Liver (tissue), 9 donors: ENCODE measurements around the gene ADCY9. TPM values are rescaled to one million over a fixed set of nuclear protein-coding genes. Genes with fewer than 3 reads are reported as not detected.

Experiments used
- DNase-seq: peaks from one replicate; pipeline ENCODE4 v3.0.0-alpha.2; 2017; ENCODE audit warnings: low spot score
- H3K27ac ChIP-seq, 2 donors: one replicate each; pipeline ENCODE4 v1.7.0; 2013; ENCODE audit warnings: inconsistent platforms in 2 of 2, low read length in 2 of 2, control low read depth in 1 of 2, low read depth in 1 of 2, mild to moderate bottlenecking in 1 of 2
- H3K27me3 ChIP-seq, 4 donors: one replicate each; pipeline versions ENCODE4 v1.6.1 to v1.7.0; 2013; ENCODE audit warnings: low read length in 3 of 4, inconsistent platforms in 1 of 4, mild to moderate bottlenecking in 1 of 4, moderate library complexity in 1 of 4; ENCODE audit not compliant: control insufficient read depth in 4 of 4, insufficient read depth in 4 of 4
- H3K36me3 ChIP-seq, 4 donors: one replicate each; pipeline versions ENCODE4 v1.6.1 to v1.7.0; 2013; ENCODE audit warnings: low read length in 3 of 4, mild to moderate bottlenecking in 3 of 4, low read depth in 1 of 4, moderate library complexity in 1 of 4; ENCODE audit not compliant: control insufficient read depth in 4 of 4, insufficient read depth in 3 of 4
- H3K4me1 ChIP-seq, 4 donors: one replicate each; pipeline versions ENCODE4 v1.6.1 to v1.7.0; 2013; ENCODE audit warnings: low read length in 3 of 4, mild to moderate bottlenecking in 3 of 4, moderate library complexity in 1 of 4; ENCODE audit not compliant: control insufficient read depth in 4 of 4, insufficient read depth in 4 of 4
- H3K4me3 ChIP-seq, 3 donors: one replicate each; pipeline versions ENCODE4 v1.6.1 to v1.7.0; 2013; ENCODE audit warnings: low read length in 3 of 3, control low read depth in 1 of 3, low read depth in 1 of 3, mild to moderate bottlenecking in 1 of 3
- H3K9ac ChIP-seq, 2 donors: one replicate each; pipeline ENCODE4 v1.7.0; 2013; ENCODE audit warnings: low read length in 2 of 2, mild to moderate bottlenecking in 2 of 2, moderate library complexity in 2 of 2, control low read depth in 1 of 2, low read depth in 1 of 2
- H3K9me3 ChIP-seq, 4 donors: one replicate each; pipeline versions ENCODE4 v1.6.1 to v1.7.0; 2013; ENCODE audit warnings: low read length in 3 of 4; ENCODE audit not compliant: control insufficient read depth in 4 of 4
- CTCF ChIP-seq: fragments of 150-350 bp; IDR thresholded peaks from 2 replicates; pipeline ENCODE4 v1.5.1; 2017; ENCODE audit warnings: improper control_type of control experiment, low read depth, low read length; ENCODE audit not compliant: missing input control
- EGR1 ChIP-seq, 2 donors: IDR thresholded peaks; 2 replicates each; pipeline ENCODE4 v1.6.1; 2016 to 2018; ENCODE audit warnings: antibody characterized with exemption in 2 of 2, low read depth in 2 of 2
- FOXA1 ChIP-seq: IDR thresholded peaks from 2 replicates; pipeline ENCODE4 v1.6.1; 2016; ENCODE audit warnings: antibody characterized with exemption
- FOXA2 ChIP-seq: IDR thresholded peaks from 2 replicates; pipeline ENCODE4 v1.6.1; 2016; ENCODE audit warnings: antibody characterized with exemption
- GABPA ChIP-seq, 2 donors: IDR thresholded peaks in 1 of 2; conservative IDR thresholded peaks in 1 of 2; 2 replicates each; pipeline ENCODE4 v1.6.1; 2016; ENCODE audit warnings: antibody characterized with exemption in 2 of 2, mild to moderate bottlenecking in 1 of 2, moderate library complexity in 1 of 2
- HNF4A ChIP-seq, 2 donors: conservative IDR thresholded peaks; 2 replicates each; pipeline ENCODE4 v1.6.1; 2016; ENCODE audit warnings: antibody characterized with exemption in 2 of 2, mild to moderate bottlenecking in 2 of 2
- HNF4G ChIP-seq: IDR thresholded peaks from 2 replicates; pipeline ENCODE4 v1.6.1; 2016; ENCODE audit warnings: antibody characterized with exemption
- JUND ChIP-seq, 2 donors: IDR thresholded peaks; 2 replicates each; pipeline ENCODE4 v1.6.1; 2016; ENCODE audit warnings: antibody characterized with exemption in 2 of 2
- NR2F2 ChIP-seq: IDR thresholded peaks from 2 replicates; pipeline ENCODE4 v1.6.1; 2016; ENCODE audit warnings: antibody characterized with exemption
- RAD21 ChIP-seq, 2 donors: IDR thresholded peaks; 2 replicates each; pipeline ENCODE4 v1.6.1; 2016; ENCODE audit warnings: antibody characterized with exemption in 2 of 2, mild to moderate bottlenecking in 2 of 2
- REST ChIP-seq: IDR thresholded peaks from 2 replicates; pipeline ENCODE4 v1.6.1; 2016; ENCODE audit warnings: antibody characterized with exemption, mild to moderate bottlenecking
- RXRA ChIP-seq, 2 donors: IDR thresholded peaks; 2 replicates each; pipeline ENCODE4 v1.6.1; 2017 to 2018; ENCODE audit warnings: antibody characterized with exemption in 2 of 2, mild to moderate bottlenecking in 1 of 2
- SP1 ChIP-seq: IDR thresholded peaks from 2 replicates; pipeline ENCODE4 v1.6.1; 2018; ENCODE audit warnings: antibody characterized with exemption, mild to moderate bottlenecking
- TAF1 ChIP-seq: conservative IDR thresholded peaks from 2 replicates; pipeline ENCODE4 v1.6.1; 2016; ENCODE audit warnings: antibody characterized with exemption, mild to moderate bottlenecking
- YY1 ChIP-seq: IDR thresholded peaks from 2 replicates; pipeline ENCODE4 v1.6.1; 2016; ENCODE audit warnings: antibody characterized with exemption, mild to moderate bottlenecking
- WGBS: extraction: QIAGEN DNeasy Blood & Tissue Kit; methylation state at CpG from one replicate; pipeline ENCODE4 v1.1.7; 2013; 5-methylcytosine and 5-hydroxymethylcytosine counted together
- polyA plus RNA-seq, 2 donors: library from polyadenylated mRNA; stranded (reverse) in 1 of 2; unstranded in 1 of 2; fragments of 200-250 nt in 1 of 2; fragments of >200 nt in 1 of 2; fragmentation: Nextera tagmentation in 1 of 2; extraction: Ambion mirVana in 1 of 2; gene quantifications; one replicate each; pipeline versions ENCODE4 v1.2.1 to v1.2.3, GENCODE V29; 2013 to 2015
- total RNA-seq, 2 donors: library from RNA; depleted of rRNA; stranded (reverse); fragments of >200 nt; gene quantifications; one replicate each; pipeline ENCODE4 v1.2.3, GENCODE V29; 2014
- TF ChIP-seq, protein P1 (sequence below): IDR thresholded peaks from 2 replicates; pipeline ENCODE4 v1.6.1; 2016; ENCODE audit warnings: antibody characterized with exemption
- TF ChIP-seq, protein P2 (sequence below): IDR thresholded peaks from 2 replicates; pipeline ENCODE4 v1.6.1; 2016; ENCODE audit warnings: antibody characterized with exemption
- TF ChIP-seq, protein P3 (sequence below): IDR thresholded peaks from 2 replicates; pipeline ENCODE4 v1.6.1; 2016; ENCODE audit warnings: antibody characterized with exemption
- donor health status: healthy.
- donor health status: healthy.
- donor health status: healthy.
- donor health status: healthy.
- donor health status: healthy.

The ADCY9 gene
- total and polyA plus RNA-seq, 4 donors: 3.6 to 25.1 (median 11.0) TPM

DNA sequence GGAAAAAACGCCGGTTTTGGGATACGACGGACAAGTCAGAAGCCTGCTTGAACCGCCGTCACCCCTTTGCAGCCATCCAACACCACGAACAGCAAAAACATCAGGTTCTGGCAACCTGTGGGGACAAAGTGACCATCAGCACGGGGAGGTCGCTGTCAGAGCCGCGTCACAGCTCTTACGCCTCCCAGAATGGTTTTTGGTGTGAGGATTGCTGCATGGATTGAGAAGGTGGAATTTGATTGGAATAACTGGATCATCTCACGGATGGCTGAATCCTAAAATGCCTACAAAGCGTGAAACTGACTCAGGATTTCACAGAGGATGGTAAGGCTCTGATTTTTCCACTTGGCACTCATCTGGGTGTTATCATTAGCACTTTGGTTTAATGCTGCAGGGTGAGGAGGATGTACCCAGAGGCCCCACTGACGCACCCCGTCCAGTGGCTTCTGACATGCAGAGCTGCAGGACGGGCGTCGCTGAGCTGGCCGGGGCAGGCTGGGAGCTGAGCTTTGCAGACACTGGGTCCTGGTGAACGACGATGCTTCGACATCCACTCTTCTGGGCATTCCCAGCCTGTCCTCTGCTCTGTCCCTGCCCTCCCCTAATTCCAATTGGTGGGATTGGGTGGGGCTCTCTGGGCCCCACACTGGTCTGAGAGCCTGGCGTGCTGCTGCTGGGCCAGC is 162.4 kb downstream of the ADCY9 start:
- DNase-seq: no peak
- no peaks in the 10 kb centered on the region for H3K4me1 ChIP-seq
- H3K27me3 ChIP-seq: no peaks in the 10 kb centered on the region
- H3K36me3 ChIP-seq: no peaks in the 10 kb centered on the region
- H3K27ac ChIP-seq: no peak overlapping the region
- 90% methylated on average over 24 of the region's 24 CpGs for WGBS
- H3K9ac ChIP-seq: no peak overlapping the region
- H3K9me3 ChIP-seq: no peaks in the 10 kb centered on the region
- TF ChIP-seq, protein P1, sequence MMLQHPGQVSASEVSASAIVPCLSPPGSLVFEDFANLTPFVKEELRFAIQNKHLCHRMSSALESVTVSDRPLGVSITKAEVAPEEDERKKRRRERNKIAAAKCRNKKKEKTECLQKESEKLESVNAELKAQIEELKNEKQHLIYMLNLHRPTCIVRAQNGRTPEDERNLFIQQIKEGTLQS: no peak
- TF ChIP-seq CTCF (no peak), FOXA1 (no peak), HNF4G (no peak), GABPA (IDR thresholded peaks at IDR 0.05 in 1 of 2, conservative IDR thresholded peaks at IDR 0.05 in 1 of 2) (no peak), HNF4A (conservative IDR thresholded peaks at IDR 0.05) (no peak), SP1 (no peak), REST (no peak), RAD21 (IDR thresholded peaks at IDR 0.05) (no peak), YY1 (no peak), EGR1 (IDR thresholded peaks at IDR 0.05; ENCODE audit: low read depth in 2 of 2) (no peak), TAF1 (no peak), RXRA (IDR thresholded peaks at IDR 0.05) (no peak), JUND (IDR thresholded peaks at IDR 0.05) (no peak), NR2F2 (no peak), FOXA2 (no peak)
- TF ChIP-seq, protein P2, sequence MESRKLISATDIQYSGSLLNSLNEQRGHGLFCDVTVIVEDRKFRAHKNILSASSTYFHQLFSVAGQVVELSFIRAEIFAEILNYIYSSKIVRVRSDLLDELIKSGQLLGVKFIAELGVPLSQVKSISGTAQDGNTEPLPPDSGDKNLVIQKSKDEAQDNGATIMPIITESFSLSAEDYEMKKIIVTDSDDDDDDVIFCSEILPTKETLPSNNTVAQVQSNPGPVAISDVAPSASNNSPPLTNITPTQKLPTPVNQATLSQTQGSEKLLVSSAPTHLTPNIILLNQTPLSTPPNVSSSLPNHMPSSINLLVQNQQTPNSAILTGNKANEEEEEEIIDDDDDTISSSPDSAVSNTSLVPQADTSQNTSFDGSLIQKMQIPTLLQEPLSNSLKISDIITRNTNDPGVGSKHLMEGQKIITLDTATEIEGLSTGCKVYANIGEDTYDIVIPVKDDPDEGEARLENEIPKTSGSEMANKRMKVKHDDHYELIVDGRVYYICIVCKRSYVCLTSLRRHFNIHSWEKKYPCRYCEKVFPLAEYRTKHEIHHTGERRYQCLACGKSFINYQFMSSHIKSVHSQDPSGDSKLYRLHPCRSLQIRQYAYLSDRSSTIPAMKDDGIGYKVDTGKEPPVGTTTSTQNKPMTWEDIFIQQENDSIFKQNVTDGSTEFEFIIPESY: no peak
- TF ChIP-seq, protein P3, sequence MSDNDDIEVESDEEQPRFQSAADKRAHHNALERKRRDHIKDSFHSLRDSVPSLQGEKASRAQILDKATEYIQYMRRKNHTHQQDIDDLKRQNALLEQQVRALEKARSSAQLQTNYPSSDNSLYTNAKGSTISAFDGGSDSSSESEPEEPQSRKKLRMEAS: no peak
- no peak overlapping the region for H3K4me3 ChIP-seq
